GM19438 (cell line): ENCODE measurements around the gene SFN.
"Not testable (repeated sequence)": the region's sequence is repeated elsewhere in the genome, so short reads cannot be mapped to it uniquely, and the experiment has no call there.

ENCODE experiments used
- ATAC-seq: cut with Tn5 transposase; IDR thresholded peaks from one replicate; pipeline ENCODE4 v1.9.1; 2021; ENCODE audit warnings: low read depth; ENCODE audit not compliant: unreplicated experiment

The SFN gene

GRCh38 chr1:26838474-26839338 is 24.2 kb upstream of the SFN start:
- ATAC-seq, result peak; percentile 94

GRCh38 chr1:26839339-26839722 is 23.6 kb upstream of the SFN start:
- peak; percentile 3 for ATAC-seq

- no peak for ATAC-seq
Measured at GRCh38 chr1:26839779-26840178, 23.2 kb upstream of the SFN start.

GRCh38 chr1:26844424-26845196 is 18.3 kb upstream of the SFN start:
- ATAC-seq, result no peak

GRCh38 chr1:26847826-26848225 is 15.1 kb upstream of the SFN start:
- not testable (repeated sequence) for ATAC-seq

- no peak for ATAC-seq
Measured at GRCh38 chr1:26848499-26848898, 14.4 kb upstream of the SFN start.

- ATAC-seq, result no peak
Measured at GRCh38 chr1:26848941-26849774, 13.8 kb upstream of the SFN start.

- no peak for ATAC-seq
Measured at GRCh38 chr1:26851106-26851684, 11.8 kb upstream of the SFN start.

- ATAC-seq, result no peak
Measured at GRCh38 chr1:26852701-26853100, 10.2 kb upstream of the SFN start.

- ATAC-seq, result no peak
Measured at GRCh38 chr1:26853156-26853555, 9.8 kb upstream of the SFN start.

GRCh38 chr1:26853600-26853999 is 9.3 kb upstream of the SFN start:
- ATAC-seq, result no peak

- ATAC-seq, result no peak
Measured at GRCh38 chr1:26854906-26855305, 8.0 kb upstream of the SFN start.

- no peak for ATAC-seq
Measured at GRCh38 chr1:26855636-26856035, 7.3 kb upstream of the SFN start.

- no peak for ATAC-seq
Measured at GRCh38 chr1:26856181-26856580, 6.8 kb upstream of the SFN start.

GRCh38 chr1:26856604-26857469 is 6.1 kb upstream of the SFN start:
- ATAC-seq, result no peak

- ATAC-seq, result no peak
Measured at GRCh38 chr1:26857473-26858060, 5.4 kb upstream of the SFN start.

GRCh38 chr1:26858160-26858559 is 4.8 kb upstream of the SFN start:
- ATAC-seq, result no peak

GRCh38 chr1:26858891-26859640 is 3.9 kb upstream of the SFN start:
- ATAC-seq, result no peak

GRCh38 chr1:26861286-26861701 is 1.7 kb upstream of the SFN start:
- no peak for ATAC-seq
